Mesothelial cell of epicardium (in vitro differentiated cells): ENCODE results near the gene PSAP. TPM values are rescaled to one million over a fixed set of nuclear protein-coding genes. Genes with fewer than 3 reads are reported as not detected.

Experiments used
- DNase-seq, 2 experiments: peaks; one replicate each; pipeline ENCODE4 v3.0.0; 2021; ENCODE audit warnings: low spot score in 2 of 2; ENCODE audit not compliant: unreplicated experiment in 2 of 2
- H3K27ac Mint-ChIP-seq: 2 replicates; pipeline ENCODE4 v1.8.0; 2021; ENCODE audit warnings: mixed read lengths
- H3K27me3 Mint-ChIP-seq: 2 replicates; pipeline ENCODE4 v1.8.0; 2021; ENCODE audit warnings: low read depth, mixed read lengths
- H3K36me3 Mint-ChIP-seq: 2 replicates; pipeline ENCODE4 v1.8.0; 2021; ENCODE audit warnings: mixed read lengths
- H3K4me1 Mint-ChIP-seq: 2 replicates; pipeline ENCODE4 v1.8.0; 2021; ENCODE audit warnings: mixed read lengths
- H3K4me3 Mint-ChIP-seq: 2 replicates; pipeline ENCODE4 v1.8.0; 2021; ENCODE audit warnings: mild to moderate bottlenecking, moderate library complexity, mixed read lengths
- H3K9me3 Mint-ChIP-seq: 2 replicates; pipeline ENCODE4 v1.8.0; 2021; ENCODE audit warnings: mixed read lengths
- CTCF ChIP-seq: fragments of 200-600 bp; sonication (generic); IDR thresholded peaks from one replicate; pipeline ENCODE4 v1.5.0; 2021; ENCODE audit warnings: antibody characterized with exemption; ENCODE audit not compliant: unreplicated experiment
- total RNA-seq: library from RNA; stranded (reverse); gene quantifications from 3 replicates; pipeline ENCODE4 v1.2.1, GENCODE V29; 2021

The PSAP gene
- total RNA-seq, 1 donor from 2014 or later, result 574 TPM

DNA sequence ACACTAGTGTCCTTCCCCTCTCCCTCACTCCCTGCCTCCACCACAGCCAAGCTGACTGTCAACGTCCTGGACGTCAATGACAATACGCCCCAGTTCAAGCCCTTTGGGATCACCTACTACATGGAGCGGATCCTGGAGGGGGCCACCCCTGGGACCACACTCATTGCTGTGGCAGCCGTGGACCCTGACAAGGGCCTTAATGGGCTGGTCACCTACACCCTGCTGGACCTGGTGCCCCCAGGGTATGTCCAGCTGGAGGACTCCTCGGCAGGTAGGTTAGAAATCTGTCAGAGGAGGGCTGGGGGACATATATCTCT lies 52.8 kb downstream of the PSAP start:
- Mint-ChIP-seq H3K4me1 (no peaks in the 10 kb centered on the region), H3K27me3 (peaks cover 14% of the 10 kb centered on the region), H3K4me3 (no peak overlapping the region), H3K36me3 (no peaks in the 10 kb centered on the region), H3K27ac (no peak overlapping the region), H3K9me3 (no peaks in the 10 kb centered on the region)
- DNase-seq, result no peak
- TF ChIP-seq CTCF, result no peak

GRCh38 chr10:71797533-71798307 lies 53.3 kb downstream of the PSAP start:
- H3K36me3 Mint-ChIP-seq, result no peaks in the 10 kb centered on the region
- no peak for TF ChIP-seq CTCF
- no peak for DNase-seq

DNA sequence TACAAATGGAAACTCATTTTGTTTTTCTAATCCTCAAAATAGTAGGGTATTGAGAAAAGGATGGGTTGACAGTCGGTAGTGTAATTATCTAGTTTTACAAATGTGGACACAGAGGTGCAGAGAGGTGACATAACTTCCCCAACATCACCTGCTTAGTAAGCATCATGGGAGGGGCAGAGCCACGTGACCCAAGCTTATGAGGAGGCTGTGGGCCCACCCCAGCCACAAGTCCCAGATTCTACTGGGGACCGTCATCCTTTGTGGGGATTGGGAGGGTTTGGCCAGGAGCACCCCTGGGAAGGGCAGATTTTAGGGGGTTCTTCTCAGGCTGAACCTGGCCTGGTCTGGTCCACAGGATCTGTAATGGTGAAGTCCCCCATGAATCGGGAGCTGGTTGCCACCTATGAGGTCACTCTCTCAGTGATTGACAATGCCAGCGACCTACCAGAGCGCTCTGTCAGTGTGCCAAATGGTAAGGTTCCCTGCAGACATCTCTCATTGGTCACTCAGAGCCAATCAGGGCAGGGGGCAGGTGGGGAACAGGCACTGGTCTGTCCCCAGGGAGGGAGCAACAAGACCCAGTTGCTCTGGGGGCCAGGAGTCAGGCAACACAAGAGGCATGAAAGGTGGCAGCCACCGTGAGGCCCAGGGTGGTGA lies 54.2 kb downstream of the PSAP start:
- no peak overlapping the region for H3K4me3 Mint-ChIP-seq
- no peaks in the 10 kb centered on the region for H3K4me1 Mint-ChIP-seq
- no peaks in the 10 kb centered on the region for H3K36me3 Mint-ChIP-seq
- no peak for DNase-seq
- no peaks in the 10 kb centered on the region for H3K9me3 Mint-ChIP-seq
- TF ChIP-seq CTCF, result no peak
- H3K27me3 Mint-ChIP-seq, result peaks cover 14% of the 10 kb centered on the region
- H3K27ac Mint-ChIP-seq, result no peak overlapping the region

More at GRCh38 chr10:71797533-71798307, 53.3 kb downstream of the PSAP start:
- H3K27me3 Mint-ChIP-seq, result peaks cover 14% of the 10 kb centered on the region
- H3K4me3 Mint-ChIP-seq, result no peak overlapping the region
- H3K4me1 Mint-ChIP-seq, result no peaks in the 10 kb centered on the region
- no peak overlapping the region for H3K27ac Mint-ChIP-seq
- H3K9me3 Mint-ChIP-seq, result no peaks in the 10 kb centered on the region

DNA sequence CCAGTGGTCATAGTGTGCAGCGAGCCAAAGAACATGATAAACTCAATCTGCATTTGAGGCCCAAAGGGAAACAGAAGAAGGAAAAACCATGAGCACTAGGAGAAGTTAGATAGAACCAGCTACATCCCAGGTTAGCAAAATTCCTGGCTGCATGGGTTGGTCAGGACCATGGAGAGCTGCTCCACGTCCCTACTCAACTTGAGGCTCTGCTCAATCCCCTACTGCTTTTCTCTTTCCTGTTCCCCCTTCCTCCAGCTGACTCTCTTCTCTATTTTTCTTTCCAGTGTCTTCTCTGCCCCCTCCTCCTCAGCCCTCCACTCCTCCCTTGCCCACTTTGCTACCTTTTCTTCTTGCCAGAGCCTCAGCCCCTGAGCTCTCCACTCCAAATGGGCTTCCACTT lies 55.8 kb downstream of the PSAP start:
- Mint-ChIP-seq H3K9me3 (no peaks in the 10 kb centered on the region), H3K27ac (no peak overlapping the region), H3K4me3 (no peak overlapping the region), H3K4me1 (no peaks in the 10 kb centered on the region), H3K36me3 (no peaks in the 10 kb centered on the region), H3K27me3 (peaks cover 13% of the 10 kb centered on the region)
- peak in 1 of 2 experiments; percentile 66 for DNase-seq
- no peak for TF ChIP-seq CTCF

DNA sequence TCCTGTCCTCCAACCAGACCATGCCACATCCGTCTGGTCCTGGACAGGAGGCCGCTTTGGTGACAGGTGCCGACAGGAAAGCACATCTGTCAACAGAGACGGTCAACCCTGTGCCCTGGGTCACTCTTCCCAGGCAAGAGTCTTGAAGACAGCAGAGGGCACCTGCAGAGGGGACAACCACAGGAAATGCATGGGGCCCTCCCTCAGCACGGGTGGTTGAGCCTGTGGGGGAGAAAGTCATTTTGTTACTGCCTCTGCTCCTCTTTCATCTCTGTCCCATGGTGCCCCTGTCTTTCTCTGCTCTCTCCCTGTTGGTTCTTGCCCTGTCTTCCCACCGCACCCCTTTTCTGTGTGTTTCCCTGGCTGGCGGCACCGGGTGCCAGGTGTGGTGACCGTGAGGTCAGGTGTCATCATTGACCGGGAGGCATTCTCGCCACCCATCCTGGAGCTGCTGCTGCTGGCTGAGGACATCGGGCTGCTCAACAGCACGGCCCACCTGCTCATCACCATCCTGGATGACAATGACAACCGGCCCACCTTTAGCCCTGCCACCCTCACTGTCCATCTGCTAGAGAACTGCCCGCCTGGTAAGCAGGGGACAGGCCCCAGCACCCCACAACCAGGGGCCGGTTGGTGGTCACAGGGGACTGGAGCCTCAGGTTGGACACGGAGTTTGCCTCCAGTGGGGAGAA lies 60.2 kb downstream of the PSAP start:
- H3K9me3 Mint-ChIP-seq, result no peaks in the 10 kb centered on the region
- no peaks in the 10 kb centered on the region for H3K36me3 Mint-ChIP-seq
- DNase-seq, result no peak
- TF ChIP-seq CTCF, result no peak
- no peak overlapping the region for H3K27ac Mint-ChIP-seq
- H3K27me3 Mint-ChIP-seq, result peaks cover 16% of the 10 kb centered on the region
- no peaks in the 10 kb centered on the region for H3K4me1 Mint-ChIP-seq
- H3K4me3 Mint-ChIP-seq, result no peak overlapping the region
